IPS DF 6.9 (cell line): Measurements from ENCODE around the gene FAM9A.

Experiments
- DNase-seq: peaks from one replicate; pipeline ENCODE4 v3.0.0-alpha.2; 2013; ENCODE audit warnings: low read depth, low spot score
- H3K27ac ChIP-seq: one replicate; pipeline ENCODE4 v1.5.1; 2013; ENCODE audit warnings: low read length, control low read depth
- H3K27me3 ChIP-seq: 2 replicates; pipeline ENCODE4 v1.6.1; 2013; ENCODE audit warnings: mild to moderate bottlenecking, low read length; ENCODE audit not compliant: control insufficient read depth, insufficient read depth
- H3K36me3 ChIP-seq: 2 replicates; pipeline ENCODE4 v1.6.1; 2013; ENCODE audit warnings: low read length; ENCODE audit not compliant: control insufficient read depth, insufficient read depth
- H3K4me1 ChIP-seq: 2 replicates; pipeline ENCODE4 v1.6.1; 2013; ENCODE audit warnings: low read length; ENCODE audit not compliant: control insufficient read depth, insufficient read depth
- H3K4me3 ChIP-seq: 2 replicates; pipeline ENCODE4 v1.5.1; 2013; ENCODE audit warnings: mild to moderate bottlenecking, low read length
- H3K9me3 ChIP-seq: 2 replicates; pipeline ENCODE4 v1.6.1; 2013; ENCODE audit warnings: low read length, inconsistent platforms; ENCODE audit not compliant: control insufficient read depth, insufficient read depth
- WGBS: extraction: QIAGEN DNeasy Blood & Tissue Kit; methylation state at CpG from one replicate; pipeline ENCODE4 v1.1.7; 2013; ENCODE audit warnings: mixed read lengths, missing lambda C conversion rate; ENCODE audit not compliant: insufficient read length, insufficient coverage; 5-methylcytosine and 5-hydroxymethylcytosine counted together

Gene FAM9A

DNA sequence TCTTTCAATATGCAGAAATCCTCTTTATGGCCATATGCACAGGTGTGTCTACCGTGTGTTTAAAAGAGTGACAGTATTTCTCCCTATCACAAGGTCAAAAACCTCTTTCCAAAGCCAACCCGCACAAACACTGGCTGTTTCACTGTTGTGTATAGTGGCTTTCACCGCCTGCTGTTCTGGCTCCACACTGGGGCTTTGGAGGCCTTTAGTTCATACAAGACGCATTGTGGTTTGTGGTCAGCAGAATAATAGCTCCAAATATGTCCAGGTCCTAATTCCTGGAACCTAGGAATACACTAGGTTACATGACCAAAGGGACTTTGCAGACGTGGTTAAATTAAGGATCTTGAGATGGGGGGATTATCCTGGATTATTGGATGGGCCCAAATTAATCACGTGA, 40.7 kb upstream of the FAM9A start:
- Histone ChIP-seq H3K36me3 (no peaks in the 10 kb centered on the region), H3K4me1 (no peaks in the 10 kb centered on the region), H3K27me3 (no peaks in the 10 kb centered on the region), H3K4me3 (no peak overlapping the region), H3K9me3 (no peaks in the 10 kb centered on the region), H3K27ac (no peak overlapping the region)
- WGBS, result no CpG with 5 or more reads among the region's 6 CpGs
- no peak for DNase-seq

DNA sequence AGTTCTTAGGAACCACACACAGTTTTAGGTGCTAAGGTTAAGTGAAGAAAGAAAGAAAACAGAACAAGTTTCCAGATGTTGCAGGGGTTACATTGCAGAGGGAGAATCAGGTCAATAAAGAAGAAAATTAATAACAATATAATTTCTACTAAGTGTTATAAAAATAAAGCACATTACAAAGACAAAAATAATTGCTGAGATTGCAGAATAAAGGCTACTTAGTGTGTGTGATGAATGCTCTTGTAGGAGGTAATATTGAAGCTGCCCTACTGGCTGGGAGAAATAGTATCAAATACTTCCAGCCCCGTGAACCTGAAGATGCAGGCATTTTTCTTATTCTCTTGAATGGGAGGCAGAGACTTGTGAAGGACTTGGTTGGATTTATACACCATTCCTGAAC, 33.2 kb upstream of the FAM9A start:
- WGBS, result no CpG with 5 or more reads among the region's 1 CpG
- Histone ChIP-seq H3K4me3 (no peak overlapping the region), H3K4me1 (no peaks in the 10 kb centered on the region), H3K9me3 (no peaks in the 10 kb centered on the region), H3K36me3 (no peaks in the 10 kb centered on the region), H3K27ac (no peak overlapping the region), H3K27me3 (no peaks in the 10 kb centered on the region)
- DNase-seq, result no peak

- H3K4me3 ChIP-seq, result no peak overlapping the region
- DNase-seq, result no peak
- no peaks in the 10 kb centered on the region for H3K36me3 ChIP-seq
- H3K4me1 ChIP-seq, result no peaks in the 10 kb centered on the region
- no peaks in the 10 kb centered on the region for H3K27me3 ChIP-seq
- H3K27ac ChIP-seq, result no peak overlapping the region
- no CpG with 5 or more reads among the region's 4 CpGs for WGBS
- H3K9me3 ChIP-seq, result no peaks in the 10 kb centered on the region
Observed at GRCh38 chrX:8832582-8833378, 31.6 kb upstream of the FAM9A start.

GRCh38 chrX:8823698-8824097, 22.5 kb upstream of the FAM9A start:
- no peaks in the 10 kb centered on the region for H3K9me3 ChIP-seq

GRCh38 chrX:8822002-8822401, 20.8 kb upstream of the FAM9A start:
- H3K4me3 ChIP-seq, result no peak overlapping the region
- no CpG with 5 or more reads among the region's 6 CpGs for WGBS

More at GRCh38 chrX:8823698-8824097, 22.5 kb upstream of the FAM9A start:
- no CpG with 5 or more reads among the region's 1 CpG for WGBS
- Histone ChIP-seq H3K4me1 (no peaks in the 10 kb centered on the region), H3K36me3 (no peaks in the 10 kb centered on the region), H3K27me3 (no peaks in the 10 kb centered on the region), H3K4me3 (no peak overlapping the region), H3K27ac (no peak overlapping the region)
- DNase-seq, result no peak

GRCh38 chrX:8820910-8821527, 19.8 kb upstream of the FAM9A start:
- WGBS, result no CpG with 5 or more reads among the region's 5 CpGs
- Histone ChIP-seq H3K27ac (no peak overlapping the region), H3K36me3 (no peaks in the 10 kb centered on the region), H3K9me3 (no peaks in the 10 kb centered on the region), H3K4me3 (no peak overlapping the region), H3K27me3 (no peaks in the 10 kb centered on the region), H3K4me1 (no peaks in the 10 kb centered on the region)
- DNase-seq, result peak; percentile 27

More at GRCh38 chrX:8822002-8822401, 20.8 kb upstream of the FAM9A start:
- Histone ChIP-seq H3K36me3 (no peaks in the 10 kb centered on the region), H3K4me1 (no peaks in the 10 kb centered on the region), H3K9me3 (no peaks in the 10 kb centered on the region), H3K27me3 (no peaks in the 10 kb centered on the region), H3K27ac (no peak overlapping the region)
- no peak for DNase-seq

- no peak overlapping the region for H3K27ac ChIP-seq
- DNase-seq, result peak; percentile 37
- H3K4me3 ChIP-seq, result no peak overlapping the region
- H3K36me3 ChIP-seq, result no peaks in the 10 kb centered on the region
- H3K4me1 ChIP-seq, result no peaks in the 10 kb centered on the region
- no peaks in the 10 kb centered on the region for H3K9me3 ChIP-seq
- no peaks in the 10 kb centered on the region for H3K27me3 ChIP-seq
Observed at GRCh38 chrX:8815460-8816065, 14.4 kb upstream of the FAM9A start.

- Histone ChIP-seq H3K4me1 (no peaks in the 10 kb centered on the region), H3K9me3 (no peaks in the 10 kb centered on the region), H3K4me3 (no peak overlapping the region), H3K27ac (no peak overlapping the region), H3K36me3 (no peaks in the 10 kb centered on the region), H3K27me3 (no peaks in the 10 kb centered on the region)
- DNase-seq, result no peak
- WGBS, result no CpG with 5 or more reads among the region's 2 CpGs
Observed at GRCh38 chrX:8813036-8813435, 11.9 kb upstream of the FAM9A start.

DNA sequence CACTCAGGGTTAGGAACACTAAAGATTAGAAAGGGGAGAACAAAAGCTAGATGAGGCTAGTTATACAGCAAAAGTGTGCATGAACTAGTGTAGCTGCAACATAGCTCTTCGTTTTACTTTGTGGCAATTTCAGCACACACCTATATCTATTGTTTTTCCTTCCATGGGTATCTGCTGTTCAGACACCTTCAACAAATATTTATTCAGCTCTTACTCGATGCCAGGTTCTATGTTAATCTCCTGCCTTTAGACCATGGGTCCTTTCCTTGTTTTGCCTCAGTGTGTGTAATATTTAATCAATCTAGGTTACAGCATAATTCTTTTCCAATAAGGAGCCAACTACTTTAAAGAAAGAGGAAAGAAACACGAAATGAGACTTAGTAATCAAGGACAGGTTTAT, 10.4 kb upstream of the FAM9A start:
- Histone ChIP-seq H3K4me3 (no peak overlapping the region), H3K27ac (no peak overlapping the region), H3K36me3 (no peaks in the 10 kb centered on the region), H3K4me1 (no peaks in the 10 kb centered on the region), H3K27me3 (no peaks in the 10 kb centered on the region), H3K9me3 (no peaks in the 10 kb centered on the region)
- DNase-seq, result no peak
- WGBS, result no CpG with 5 or more reads among the region's 3 CpGs

DNA sequence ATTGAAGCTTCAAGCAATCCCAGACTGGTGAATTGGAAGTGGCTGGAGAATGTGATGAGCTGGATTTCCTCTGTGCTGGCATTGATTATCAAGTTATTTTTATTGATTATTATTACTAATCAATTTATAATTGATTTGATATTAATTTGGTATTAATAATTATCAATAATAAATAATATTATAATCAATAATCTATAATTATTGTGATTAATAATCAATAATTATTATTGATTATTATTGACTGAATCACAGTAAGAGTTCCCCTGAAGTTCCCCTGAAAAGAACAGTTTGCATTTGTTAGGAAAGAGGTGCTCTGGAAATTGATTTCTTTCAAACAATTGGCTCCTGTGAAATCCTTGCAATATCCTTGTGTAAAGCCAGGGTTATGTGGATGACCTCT, 7.5 kb upstream of the FAM9A start:
- no peaks in the 10 kb centered on the region for H3K36me3 ChIP-seq
- H3K9me3 ChIP-seq, result no peaks in the 10 kb centered on the region
- H3K4me3 ChIP-seq, result no peak overlapping the region
- no peak for DNase-seq
- no peak overlapping the region for H3K27ac ChIP-seq
- H3K27me3 ChIP-seq, result no peaks in the 10 kb centered on the region
- H3K4me1 ChIP-seq, result no peaks in the 10 kb centered on the region
